Fibroblast of skin of back (primary cell): ENCODE data around the gene STK10.
A peak's percentile ranks its signal among the peaks of the same experiment; 100 is the strongest.

Source experiments
- DNase-seq: peaks from one replicate; pipeline ENCODE4 v3.0.0-alpha.2; 2013

The STK10 gene

GRCh38 chr5:172188893-172189692 is 1.1 kb upstream of the STK10 start:
- peak; percentile 54 for DNase-seq

DNA sequence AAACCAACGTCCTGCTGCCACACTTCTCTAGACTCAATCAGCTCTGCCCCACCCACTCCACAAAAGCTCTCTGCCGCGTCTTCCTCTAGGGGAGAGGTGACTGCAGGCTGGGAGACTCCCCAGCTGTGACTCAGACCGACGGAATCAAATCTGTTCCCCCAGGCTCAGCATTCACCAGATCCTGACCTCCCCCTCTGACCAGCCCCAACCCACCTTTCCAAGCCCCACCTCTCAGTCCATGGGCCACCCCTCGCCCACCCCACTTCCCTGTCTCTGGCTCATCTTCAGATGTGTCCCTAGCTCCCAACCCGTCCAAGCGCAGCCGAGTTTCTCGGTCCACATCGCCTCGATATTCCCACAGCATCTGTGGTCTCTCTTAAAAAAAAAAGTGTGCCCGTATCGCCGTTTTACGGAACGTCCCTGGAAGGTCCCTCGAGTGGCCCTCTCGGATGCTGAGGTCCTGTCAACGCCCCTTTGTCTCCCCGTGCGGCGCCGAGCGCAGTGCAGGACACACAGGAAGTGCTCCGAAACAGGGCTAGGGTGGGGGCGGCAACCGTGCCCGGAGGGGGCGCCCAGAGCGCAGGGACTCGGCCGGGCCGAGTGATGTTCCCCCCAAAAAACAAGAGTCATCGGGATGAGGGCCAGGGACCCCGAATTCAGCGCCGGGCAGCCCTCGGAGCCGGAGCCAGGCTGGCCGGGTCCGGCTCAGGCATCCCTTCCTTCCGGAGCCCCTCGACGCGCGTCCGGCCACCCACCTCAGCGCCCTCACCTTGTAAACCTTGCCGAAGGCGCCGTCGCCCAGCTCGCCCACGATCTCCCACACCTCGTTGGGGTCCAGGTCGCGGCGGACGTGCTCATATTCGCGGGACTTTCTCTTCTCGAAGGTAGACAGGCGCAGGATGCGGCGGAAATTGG is 649 bp downstream of the STK10 start:
- peak; percentile 83 for DNase-seq

- DNase-seq: no peak
Measured at GRCh38 chr5:172186114-172186695, 1.8 kb downstream of the STK10 start.

- no peak for DNase-seq
Measured at GRCh38 chr5:172185096-172185461, 2.9 kb downstream of the STK10 start.

GRCh38 chr5:172183881-172184280 is 4.1 kb downstream of the STK10 start:
- no peak for DNase-seq

- DNase-seq: no peak
Measured at GRCh38 chr5:172182291-172182690, 5.7 kb downstream of the STK10 start.

DNA sequence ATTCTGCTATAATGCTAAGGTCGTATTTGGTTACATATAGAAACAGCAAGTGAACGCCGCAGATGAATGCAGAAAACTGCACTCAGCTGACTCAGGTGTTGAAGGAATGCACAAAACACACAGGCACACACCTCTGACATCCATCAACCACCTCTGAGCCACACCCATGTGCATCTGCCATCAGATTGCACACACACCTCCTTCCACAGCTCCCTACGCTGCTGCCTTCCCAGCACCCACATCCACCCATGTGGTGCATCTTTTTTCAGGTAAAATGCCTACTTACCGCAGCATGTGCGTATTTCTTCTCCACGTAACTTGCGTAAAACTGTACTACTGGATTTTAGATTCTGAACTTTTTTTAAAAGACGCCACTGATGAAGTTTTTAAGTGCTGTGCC is 7.1 kb downstream of the STK10 start:
- DNase-seq: no peak

- peak; percentile 39 for DNase-seq
Measured at GRCh38 chr5:172178991-172179989, 8.7 kb downstream of the STK10 start.

DNA sequence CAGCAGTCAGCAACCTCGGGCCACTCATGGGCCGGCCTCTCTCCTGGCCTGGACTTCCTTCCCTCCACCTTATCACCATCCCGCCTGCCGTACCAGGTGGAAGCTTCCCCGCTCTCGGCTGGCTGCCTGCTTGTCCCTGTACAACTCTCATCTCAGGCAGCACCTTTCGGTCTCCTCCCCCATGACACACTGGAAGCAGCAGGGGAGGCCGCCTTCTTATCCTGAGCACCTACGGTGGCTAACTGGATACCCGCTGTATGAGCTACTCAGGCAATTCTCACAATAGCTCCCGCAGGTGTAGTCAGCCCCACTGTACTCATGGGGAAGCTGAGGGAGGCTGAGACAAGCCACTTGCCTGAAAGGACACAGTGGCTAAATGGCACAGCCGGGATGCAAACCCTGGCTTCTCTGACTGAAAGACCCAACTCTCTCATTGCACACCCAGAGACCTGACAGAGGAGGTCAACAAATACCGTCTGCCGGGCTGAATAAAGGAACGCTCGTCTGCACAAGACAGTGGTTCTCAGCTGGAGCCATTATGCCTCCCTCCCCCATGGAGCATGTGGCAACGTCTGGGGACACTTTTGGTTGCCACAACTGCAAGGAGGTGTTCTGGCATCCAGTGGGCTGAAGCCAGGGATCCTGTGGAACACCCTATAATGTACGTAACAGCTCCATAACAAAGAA is 9.6 kb downstream of the STK10 start:
- no peak for DNase-seq

DNA sequence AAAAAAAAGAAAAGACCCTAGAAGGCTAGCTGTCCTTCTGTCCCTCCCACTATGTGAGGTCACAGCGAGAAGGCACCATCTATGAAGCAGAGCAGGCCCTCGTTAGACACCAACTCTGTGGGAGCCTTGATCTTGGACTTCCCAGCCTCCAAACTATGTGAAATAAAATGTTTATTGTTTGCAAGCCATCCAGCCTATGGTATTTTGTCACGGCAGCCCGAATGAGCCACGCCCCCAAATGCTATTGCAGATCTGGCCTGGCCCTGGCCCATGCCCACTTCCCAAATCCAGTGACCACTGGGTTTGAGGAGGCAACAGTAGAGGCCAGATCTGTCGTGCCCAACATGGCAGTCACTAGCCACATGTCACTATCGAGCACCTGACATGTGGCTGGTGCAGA is 10.8 kb downstream of the STK10 start:
- DNase-seq: no peak

GRCh38 chr5:172175263-172175719 is 12.7 kb downstream of the STK10 start:
- DNase-seq: peak; percentile 23

GRCh38 chr5:172173564-172174153 is 14.4 kb downstream of the STK10 start:
- DNase-seq: peak; percentile 71

DNA sequence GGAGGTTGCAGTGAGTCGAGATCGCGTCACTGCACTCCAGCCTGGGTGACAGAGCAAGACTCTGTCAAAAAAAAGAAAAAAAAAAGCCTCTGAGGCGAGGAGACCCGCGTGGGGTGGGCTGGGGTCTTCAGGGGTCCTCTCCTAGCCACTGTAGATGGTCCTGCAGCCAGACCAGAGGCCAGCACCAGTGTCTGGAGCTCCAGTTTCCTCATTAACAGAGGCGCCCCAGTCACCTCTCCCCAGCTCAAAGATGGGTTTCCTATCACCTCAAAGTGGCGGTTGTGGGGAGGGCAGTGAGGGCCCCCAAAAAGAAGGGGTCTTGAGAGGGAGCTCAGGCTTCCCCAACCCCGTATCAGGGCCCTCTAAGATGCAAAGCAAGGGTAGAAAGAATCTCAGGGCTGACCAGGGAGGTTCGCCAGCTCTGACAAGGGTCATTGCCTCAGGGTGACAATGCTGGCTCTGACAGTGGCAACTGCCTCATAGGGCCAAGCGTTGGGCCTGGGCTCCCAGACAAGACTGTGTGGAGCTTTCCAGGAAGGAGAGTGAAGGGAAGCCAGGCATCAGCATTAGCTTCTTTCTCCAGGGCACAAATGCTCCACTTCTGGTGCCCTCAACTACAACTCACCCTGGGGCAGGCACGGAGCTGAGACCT is 15.0 kb downstream of the STK10 start:
- DNase-seq: no peak

DNA sequence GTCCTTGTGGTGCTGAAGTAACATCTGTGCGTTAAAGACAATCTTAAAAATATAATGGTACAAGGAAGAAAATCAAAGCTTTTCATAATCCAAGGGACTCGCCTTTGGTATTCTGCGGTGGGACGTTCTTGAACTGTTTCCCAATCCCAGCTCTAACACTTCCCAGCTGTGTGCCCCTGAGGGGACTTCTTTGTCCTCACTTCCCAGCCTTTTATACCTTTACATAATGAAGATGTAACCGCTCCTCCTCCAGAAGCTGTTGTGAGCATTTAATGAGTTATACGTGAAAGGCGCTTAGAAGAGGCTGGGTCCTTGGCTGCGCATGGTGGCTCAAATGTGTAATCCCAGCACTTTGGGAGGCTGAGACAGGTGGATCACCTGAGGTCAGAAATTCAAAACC is 16.9 kb downstream of the STK10 start:
- no peak for DNase-seq

DNA sequence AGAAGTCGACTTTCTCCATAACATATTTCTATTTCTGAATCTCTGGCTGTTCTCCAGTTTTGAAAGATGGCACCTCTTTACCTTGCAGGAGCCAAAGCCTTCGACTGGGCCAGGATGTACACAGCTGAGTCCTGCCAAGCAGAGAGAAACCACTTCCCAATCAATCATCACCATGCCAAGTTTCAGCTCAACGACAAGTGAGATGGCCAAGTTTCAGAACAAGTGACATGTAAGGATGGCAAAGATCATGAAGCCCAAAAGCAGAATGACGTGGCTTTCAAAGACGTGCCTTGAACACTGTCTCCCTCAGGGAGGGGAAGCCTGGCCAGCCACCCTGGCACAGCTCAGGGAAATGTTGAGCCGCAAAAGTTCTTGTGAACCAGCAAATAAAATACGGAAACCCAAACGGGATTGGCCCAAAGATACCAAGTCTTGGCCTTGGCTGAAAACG is 17.7 kb downstream of the STK10 start:
- no peak for DNase-seq

DNA sequence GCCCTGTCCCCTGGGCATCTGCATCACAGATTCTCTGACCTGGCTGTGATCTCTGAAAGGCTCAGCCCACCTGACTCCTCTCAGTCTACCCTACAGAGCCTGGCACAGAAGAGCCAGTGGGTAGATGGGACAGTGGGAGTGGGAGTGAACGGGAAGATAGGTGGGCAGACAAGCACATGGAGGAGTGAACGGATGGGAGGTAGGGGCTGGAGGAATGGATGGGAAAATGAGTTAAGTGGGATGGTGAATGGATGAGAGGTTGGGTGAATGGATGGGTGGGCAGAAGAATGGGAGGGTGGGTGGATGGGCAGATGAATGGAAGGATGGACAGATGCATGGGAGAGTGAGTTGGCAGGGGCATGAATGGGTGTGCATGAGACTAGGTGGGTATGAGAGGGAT is 18.8 kb downstream of the STK10 start:
- no peak for DNase-seq

DNA sequence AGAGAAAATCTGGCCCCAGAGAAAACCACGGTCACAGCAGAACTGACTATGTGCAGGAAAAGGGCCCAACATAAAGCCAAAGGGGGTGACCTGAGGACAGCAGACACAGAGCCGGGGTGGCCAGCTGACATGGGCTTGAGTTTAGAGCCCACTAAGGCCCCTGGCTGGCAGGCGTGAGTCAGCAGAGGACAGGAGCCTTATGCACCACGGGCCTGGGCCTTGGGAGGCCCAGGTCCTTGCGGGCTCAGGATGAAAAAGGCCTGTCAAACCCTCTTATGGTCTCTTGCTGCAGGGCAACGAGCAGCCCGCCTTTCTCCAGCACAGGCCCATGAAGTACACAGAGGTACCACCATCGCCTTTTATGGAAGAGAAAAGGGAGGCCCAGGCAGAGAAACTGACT is 19.7 kb downstream of the STK10 start:
- DNase-seq: no peak

DNA sequence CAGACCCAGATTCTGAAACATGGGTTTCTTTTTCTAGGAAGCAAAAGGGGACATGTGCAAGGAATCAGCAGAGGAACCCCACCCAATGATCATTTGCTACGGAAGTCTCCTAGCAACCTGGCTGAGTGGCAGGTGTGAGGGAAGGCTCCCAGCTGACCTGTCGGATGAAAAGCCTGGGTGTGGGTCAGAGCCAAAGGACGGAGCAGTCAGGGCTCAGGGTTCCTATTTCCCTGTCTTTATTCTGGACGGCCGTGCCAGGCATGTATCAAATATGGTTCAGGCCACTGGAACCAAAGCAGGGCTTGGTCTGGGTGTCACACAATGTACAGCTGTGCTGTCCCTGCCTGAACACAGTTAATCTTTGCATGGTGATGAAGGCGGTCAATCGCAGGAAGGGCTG is 20.1 kb downstream of the STK10 start:
- no peak for DNase-seq

DNA sequence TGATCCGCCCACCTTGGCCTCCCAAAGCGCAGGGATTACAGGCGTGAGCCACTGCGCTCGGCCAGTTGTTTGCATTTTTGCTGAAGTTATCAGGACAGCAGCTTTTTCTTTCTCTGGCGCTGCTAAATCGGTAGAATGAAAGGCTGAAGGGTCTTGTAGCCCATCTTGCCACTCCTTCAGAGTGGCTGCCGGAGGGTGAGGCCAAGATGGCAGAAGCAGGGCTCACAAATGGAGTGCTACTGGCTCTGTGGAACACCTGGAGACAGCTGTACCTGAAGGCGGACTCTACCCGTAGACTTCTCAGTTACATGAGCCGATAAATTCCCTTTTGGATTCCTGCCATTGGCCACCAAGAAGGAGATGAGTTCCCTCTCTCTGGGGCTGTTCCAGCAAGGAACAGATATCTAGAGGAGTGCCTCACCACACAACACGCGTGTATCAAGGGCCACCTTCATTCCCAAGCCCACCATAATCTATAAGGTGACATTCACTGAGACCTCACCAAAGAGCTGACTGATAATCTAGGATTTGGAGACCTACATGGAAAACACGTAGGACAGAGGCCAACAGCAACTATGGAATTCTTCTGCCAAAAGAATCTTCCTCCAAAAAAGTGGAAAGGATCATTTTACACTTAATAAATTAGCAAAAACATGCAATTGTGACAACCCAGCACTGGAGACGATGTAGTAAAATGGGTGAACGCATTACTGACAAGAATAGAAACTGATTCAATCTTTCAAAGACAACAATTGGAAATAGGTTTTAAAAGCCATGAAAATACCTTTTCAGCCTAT is 21.8 kb downstream of the STK10 start:
- no peak for DNase-seq

- DNase-seq: no peak
Measured at GRCh38 chr5:172165465-172165864, 22.6 kb downstream of the STK10 start.
